HUES6 (cell line): ENCODE data around the gene HELZ2.
"Not testable (repeated sequence)": the region's sequence is repeated elsewhere in the genome, so short reads cannot be mapped to it uniquely, and the experiment has no call there.

Experiments
- H3K27ac ChIP-seq: 2 replicates; pipeline ENCODE4 v1.7.0; 2013; ENCODE audit warnings: low read depth, mild to moderate bottlenecking, low read length, inconsistent platforms
- H3K27me3 ChIP-seq: 2 replicates; pipeline ENCODE4 v1.6.1; 2013; ENCODE audit warnings: low read length; ENCODE audit not compliant: control insufficient read depth, insufficient read depth
- H3K36me3 ChIP-seq: 2 replicates; pipeline ENCODE4 v1.6.1; 2013; ENCODE audit warnings: low read length; ENCODE audit not compliant: control insufficient read depth, insufficient read depth
- H3K4me1 ChIP-seq: 2 replicates; pipeline ENCODE4 v1.6.1; 2013; ENCODE audit warnings: low read length; ENCODE audit not compliant: control insufficient read depth, insufficient read depth
- H3K4me3 ChIP-seq: 2 replicates; pipeline ENCODE4 v1.5.1; 2013; ENCODE audit warnings: low read depth, low read length
- H3K9ac ChIP-seq: one replicate; pipeline ENCODE4 v1.6.1; 2013; ENCODE audit warnings: mild to moderate bottlenecking, low read length
- H3K9me3 ChIP-seq: 2 replicates; pipeline ENCODE4 v1.6.1; 2013; ENCODE audit warnings: low read depth, low read length; ENCODE audit not compliant: control insufficient read depth, insufficient read depth

The HELZ2 gene

GRCh38 chr20:63574829-63575743 is 1.0 kb upstream of the HELZ2 start:
- peaks cover 3% of the 10 kb centered on the region for H3K36me3 ChIP-seq

GRCh38 chr20:63573647-63574131 is 350 bp downstream of the HELZ2 start:
- H3K36me3 ChIP-seq: peaks cover 3% of the 10 kb centered on the region
- no peaks in the 10 kb centered on the region for H3K9me3 ChIP-seq
- H3K27ac ChIP-seq: no peak overlapping the region
- H3K4me1 ChIP-seq: peaks cover 5% of the 10 kb centered on the region
- no peaks in the 10 kb centered on the region for H3K27me3 ChIP-seq
- H3K4me3 ChIP-seq: peak overlapping the region; percentile 64
- peak overlapping the region; percentile 9 for H3K9ac ChIP-seq

More at GRCh38 chr20:63574829-63575743, 1.0 kb upstream of the HELZ2 start:
- H3K9me3 ChIP-seq: no peaks in the 10 kb centered on the region
- H3K9ac ChIP-seq: no peak overlapping the region
- peak overlapping the region; percentile 71; the same call in 1 of the 2 replicates for H3K4me3 ChIP-seq
- H3K27me3 ChIP-seq: no peaks in the 10 kb centered on the region
- no peak overlapping the region for H3K27ac ChIP-seq
- H3K4me1 ChIP-seq: peaks cover 5% of the 10 kb centered on the region

- Histone ChIP-seq H3K9ac (no peak overlapping the region), H3K27me3 (no peaks in the 10 kb centered on the region), H3K36me3 (peaks cover 3% of the 10 kb centered on the region), H3K4me3 (peak overlapping the region; percentile 64), H3K4me1 (peaks cover 5% of the 10 kb centered on the region), H3K9me3 (no peaks in the 10 kb centered on the region), H3K27ac (no peak overlapping the region)
Observed at GRCh38 chr20:63572788-63573646, 1.0 kb downstream of the HELZ2 start.

- H3K9me3 ChIP-seq: no peaks in the 10 kb centered on the region
- no peak overlapping the region for H3K9ac ChIP-seq
- H3K36me3 ChIP-seq: peaks cover 3% of the 10 kb centered on the region
- H3K27ac ChIP-seq: no peak overlapping the region
- peaks cover 5% of the 10 kb centered on the region for H3K4me1 ChIP-seq
- H3K4me3 ChIP-seq: no peak overlapping the region
- H3K27me3 ChIP-seq: no peaks in the 10 kb centered on the region
Observed at GRCh38 chr20:63572071-63572787, 1.8 kb downstream of the HELZ2 start.

- H3K9ac ChIP-seq, H3K27me3 ChIP-seq, H3K27ac ChIP-seq, H3K4me1 ChIP-seq, H3K9me3 ChIP-seq, H3K36me3 ChIP-seq, H3K4me3 ChIP-seq: not testable (repeated sequence)
Observed at GRCh38 chr20:63571087-63571478, 3.0 kb downstream of the HELZ2 start.

GRCh38 chr20:63570281-63571086 is 3.6 kb downstream of the HELZ2 start:
- Histone ChIP-seq H3K9ac (no peak overlapping the region), H3K9me3 (no peaks in the 10 kb centered on the region), H3K36me3 (peaks cover 7% of the 10 kb centered on the region), H3K4me3 (no peak overlapping the region), H3K27ac (no peak overlapping the region), H3K27me3 (no peaks in the 10 kb centered on the region), H3K4me1 (peaks cover 5% of the 10 kb centered on the region)

GRCh38 chr20:63568986-63569949 is 4.8 kb downstream of the HELZ2 start:
- Histone ChIP-seq H3K36me3 (peaks cover 7% of the 10 kb centered on the region), H3K27me3 (no peaks in the 10 kb centered on the region), H3K4me3 (no peak overlapping the region), H3K9ac (no peak overlapping the region), H3K4me1 (peaks cover under 1% of the 10 kb centered on the region), H3K9me3 (no peaks in the 10 kb centered on the region), H3K27ac (no peak overlapping the region)

GRCh38 chr20:63568170-63568981 is 5.7 kb downstream of the HELZ2 start:
- H3K4me1 ChIP-seq: no peaks in the 10 kb centered on the region; the same call in 1 of the 2 replicates
- H3K36me3 ChIP-seq: peaks cover 15% of the 10 kb centered on the region
- H3K27me3 ChIP-seq: no peaks in the 10 kb centered on the region
- H3K9ac ChIP-seq: no peak overlapping the region
- no peak overlapping the region for H3K4me3 ChIP-seq
- H3K9me3 ChIP-seq: no peaks in the 10 kb centered on the region
- H3K27ac ChIP-seq: no peak overlapping the region
